H9 (cell line): ENCODE data around the gene GRIK3. TPM values are rescaled to one million over a fixed set of nuclear protein-coding genes. Genes with fewer than 3 reads are reported as not detected.

Experiments
- DNase-seq: peaks from one replicate; pipeline ENCODE4 v3.0.0-alpha.2; 2017
- H2AFZ ChIP-seq: one replicate; pipeline ENCODE4 v1.6.1; 2013; ENCODE audit warnings: mild to moderate bottlenecking, low read length, control low read depth, moderate library complexity
- H2AK5ac ChIP-seq: 2 replicates; pipeline ENCODE4 v1.6.1; 2013; ENCODE audit warnings: low read length, control low read depth, mixed read lengths; ENCODE audit not compliant: insufficient read length
- H2BK120ac ChIP-seq: one replicate; pipeline ENCODE4 v1.6.1; 2013; ENCODE audit warnings: low read depth, mild to moderate bottlenecking, low read length, control low read depth, inconsistent platforms; ENCODE audit not compliant: poor library complexity, severe bottlenecking
- H2BK12ac ChIP-seq: 2 replicates; pipeline ENCODE4 v1.6.1; 2013; ENCODE audit warnings: low read length, control low read depth, mixed read lengths, low read depth; ENCODE audit not compliant: insufficient read length
- H2BK15ac ChIP-seq: 2 replicates; pipeline ENCODE4 v1.6.1; 2013; ENCODE audit warnings: low read depth, low read length, control low read depth
- H2BK20ac ChIP-seq: one replicate; pipeline ENCODE4 v1.6.1; 2013; ENCODE audit warnings: low read depth, mild to moderate bottlenecking, low read length, control low read depth, inconsistent platforms; ENCODE audit not compliant: poor library complexity, severe bottlenecking
- H2BK5ac ChIP-seq: 2 replicates; pipeline ENCODE4 v1.6.1; 2013; ENCODE audit warnings: low read length, control low read depth, mixed read lengths; ENCODE audit not compliant: insufficient read length
- H3K14ac ChIP-seq: 2 replicates; pipeline ENCODE4 v1.6.1; 2013; ENCODE audit warnings: low read length, control low read depth; ENCODE audit not compliant: insufficient read depth
- H3K18ac ChIP-seq: 2 replicates; pipeline ENCODE4 v1.6.1; 2013; ENCODE audit warnings: low read depth, mild to moderate bottlenecking, mixed read lengths, low read length, control low read depth; ENCODE audit not compliant: insufficient read length
- H3K23ac ChIP-seq: 2 replicates; pipeline ENCODE4 v1.6.1; 2013; ENCODE audit warnings: low read length, control low read depth, mixed read lengths, low read depth; ENCODE audit not compliant: insufficient read length
- H3K23me2 ChIP-seq: 2 replicates; pipeline ENCODE4 v1.6.1; 2013; ENCODE audit warnings: low read depth, mild to moderate bottlenecking, mixed read lengths, low read length, control low read depth; ENCODE audit not compliant: insufficient read length, poor library complexity, severe bottlenecking
- H3K27ac ChIP-seq: 2 replicates; pipeline ENCODE4 v1.5.1; 2013; ENCODE audit warnings: low read length, control low read depth, mixed read lengths, low read depth; ENCODE audit not compliant: insufficient read length
- H3K27me3 ChIP-seq: 2 replicates; pipeline ENCODE4 v1.6.1; 2013; ENCODE audit warnings: low read length, control low read depth, inconsistent platforms; ENCODE audit not compliant: insufficient read depth
- H3K4ac ChIP-seq: 2 replicates; pipeline ENCODE4 v1.6.1; 2013; ENCODE audit warnings: low read depth, mild to moderate bottlenecking, control low read depth, inconsistent platforms, low read length, moderate library complexity
- H3K4me1 ChIP-seq: 2 replicates; pipeline ENCODE4 v1.6.1; 2013; ENCODE audit warnings: low read length, control low read depth, inconsistent platforms; ENCODE audit not compliant: insufficient read depth
- H3K4me2 ChIP-seq: 2 replicates; pipeline ENCODE4 v1.6.1; 2013; ENCODE audit warnings: low read length, control low read depth, mixed read lengths; ENCODE audit not compliant: insufficient read length, insufficient read depth
- H3K56ac ChIP-seq: 2 replicates; pipeline ENCODE4 v1.6.1; 2013; ENCODE audit warnings: low read depth, mild to moderate bottlenecking, mixed read lengths, low read length, control low read depth; ENCODE audit not compliant: insufficient read length
- H3K79me1 ChIP-seq: 2 replicates; pipeline ENCODE4 v1.6.1; 2013; ENCODE audit warnings: low read depth, mild to moderate bottlenecking, moderate library complexity, low read length, control low read depth, inconsistent platforms; ENCODE audit not compliant: insufficient read depth, poor library complexity, severe bottlenecking
- H3K79me2 ChIP-seq: 2 replicates; pipeline ENCODE4 v1.6.1; 2013; ENCODE audit warnings: low read length, control low read depth, inconsistent platforms; ENCODE audit not compliant: insufficient read depth
- H3K9ac ChIP-seq: 2 replicates; pipeline ENCODE4 v1.6.1; 2013; ENCODE audit warnings: low read length, control low read depth, mixed read lengths; ENCODE audit not compliant: insufficient read length; ENCODE audit errors: extremely low read depth
- H3K9me3 ChIP-seq: one replicate; pipeline ENCODE4 v1.6.1; 2013; ENCODE audit warnings: low read depth, low read length, inconsistent platforms; ENCODE audit not compliant: control insufficient read depth
- H3T11ph ChIP-seq: one replicate; pipeline ENCODE4 v1.6.1; 2013; ENCODE audit warnings: mild to moderate bottlenecking, low read length, control low read depth, inconsistent platforms
- H4K20me1 ChIP-seq: one replicate; pipeline ENCODE4 v1.6.1; 2013; ENCODE audit not compliant: control insufficient read depth, insufficient read length, insufficient read depth
- H4K5ac ChIP-seq: 2 replicates; pipeline ENCODE4 v1.6.1; 2013; ENCODE audit warnings: low read depth, mild to moderate bottlenecking, mixed read lengths, low read length, control low read depth; ENCODE audit not compliant: insufficient read length
- H4K8ac ChIP-seq: replicated peaks from 2 replicates; pipeline ENCODE4 v1.6.1; 2013; ENCODE audit warnings: low read length, control low read depth, mixed read lengths, low read depth; ENCODE audit not compliant: insufficient read length
- H4K91ac ChIP-seq: 2 replicates; pipeline ENCODE4 v1.6.1; 2013; ENCODE audit warnings: low read depth, mild to moderate bottlenecking, moderate library complexity, mixed read lengths, low read length, control low read depth; ENCODE audit not compliant: insufficient read length
- H3K27ac Mint-ChIP-seq, 3 experiments: 2 replicates in 2 of 3; 3 replicates in 1 of 3; pipeline ENCODE4 v1.8.0; 2020 to 2021; ENCODE audit warnings: mixed read lengths in 3 of 3, mild to moderate bottlenecking in 1 of 3, moderate library complexity in 1 of 3
- H3K27me3 Mint-ChIP-seq: 2 replicates; pipeline ENCODE4 v1.8.0; 2021; ENCODE audit warnings: low read depth, mild to moderate bottlenecking, moderate library complexity, mixed read lengths
- H3K36me3 Mint-ChIP-seq, 3 experiments: 2 replicates in 2 of 3; 3 replicates in 1 of 3; pipeline ENCODE4 v1.8.0; 2020 to 2021; ENCODE audit warnings: low read depth in 3 of 3, mixed read lengths in 3 of 3; ENCODE audit not compliant: insufficient read depth in 1 of 3
- H3K4me1 Mint-ChIP-seq, 2 experiments: 2 replicates each; pipeline ENCODE4 v1.8.0; 2020; ENCODE audit warnings: mixed read lengths in 2 of 2
- H3K4me3 Mint-ChIP-seq, 2 experiments: 2 replicates in 1 of 2; 3 replicates in 1 of 2; pipeline ENCODE4 v1.8.0; 2020 to 2021; ENCODE audit warnings: mild to moderate bottlenecking in 2 of 2, mixed read lengths in 2 of 2, moderate library complexity in 1 of 2
- H3K9me3 Mint-ChIP-seq, 2 experiments: 2 replicates in 1 of 2; 3 replicates in 1 of 2; pipeline ENCODE4 v1.8.0; 2020; ENCODE audit warnings: mild to moderate bottlenecking in 2 of 2, mixed read lengths in 2 of 2, moderate library complexity in 1 of 2
- CTCF ChIP-seq: fragments of 200-600 bp; sonication (generic); conservative IDR thresholded peaks from 3 replicates; pipeline ENCODE4 v1.8.0; 2021; ENCODE audit warnings: antibody characterized with exemption, mild to moderate bottlenecking
- WGBS: extraction: QIAGEN DNeasy Blood & Tissue Kit; methylation state at CpG from one replicate; pipeline ENCODE4 v1.1.7; 2013; ENCODE audit warnings: missing lambda C conversion rate, low lambda C conversion rate, mixed read lengths; ENCODE audit not compliant: insufficient read length; ENCODE audit errors: extremely low coverage; 5-methylcytosine and 5-hydroxymethylcytosine counted together
- total RNA-seq: library from RNA; stranded (reverse); gene quantifications from 2 replicates; pipeline ENCODE4 v1.2.1, GENCODE V29; 2021

Gene GRIK3
- total RNA-seq, 1 experiment from 2014 or later, result 1.7 TPM

GRCh38 chr1:36816348-36816747 is 218.0 kb downstream of the GRIK3 start:
- Mint-ChIP-seq H3K27me3 (peaks cover 17% of the 10 kb centered on the region), H3K4me1 (peaks cover 4 to 17% of the 10 kb centered on the region in 2 experiments; a peak in 3 of 4 replicates), H3K4me3 (no peak overlapping the region), H3K36me3 (no peaks in the 10 kb centered on the region), H3K27ac (no peak overlapping the region), H3K9me3 (no peaks in the 10 kb centered on the region)
- Histone ChIP-seq H4K91ac (no peak overlapping the region), H3K9ac (no peak overlapping the region), H4K20me1 (no peaks in the 10 kb centered on the region), H2BK20ac (no peak overlapping the region), H3K14ac (no peak overlapping the region), H2AK5ac (no peak overlapping the region), H3K79me1 (no peaks in the 10 kb centered on the region), H2BK15ac (no peak overlapping the region), H3K4me1 (no peaks in the 10 kb centered on the region; the same call in 1 of the 2 replicates), H3K27me3 (no peaks in the 10 kb centered on the region), H4K8ac (no peak overlapping the region), H4K5ac (no peak overlapping the region), H3K9me3 (no peaks in the 10 kb centered on the region), H3K79me2 (no peaks in the 10 kb centered on the region), H2BK5ac (no peak overlapping the region), H2AFZ (no peak overlapping the region), H3K23me2 (no peaks in the 10 kb centered on the region), H3K56ac (no peak overlapping the region), H3K27ac (no peak overlapping the region), H3K23ac (no peak overlapping the region), H3K4ac (no peak overlapping the region), H3T11ph (no peak overlapping the region), H2BK120ac (no peak overlapping the region), H3K4me2 (no peak overlapping the region), H2BK12ac (no peak overlapping the region), H3K18ac (no peak overlapping the region)
- no peak for TF ChIP-seq CTCF
- no peak for DNase-seq
- WGBS, result no CpG with 5 or more reads among the region's 2 CpGs
